ENCODE results near the gene RPL22. TPM values are rescaled to one million over a fixed set of nuclear protein-coding genes. Genes with fewer than 3 reads are reported as not detected.

RPL22 gene
- total and polyA plus RNA-seq, 2 of the 4 experiments (the other 2 are of a cell fraction): 26.2 to 131 TPM

- dilution Hi-C loops (cut with HindIII; ENCODE audit: low sequenced_read_pairs, unreplicated experiment): no loop called here
Observed at GRCh38 chr1:6168947-6169586, 30.3 kb downstream of the RPL22 start.

More at GRCh38 chr1:6168947-6169586, 30.3 kb downstream of the RPL22 start:
- no peak overlapping the region for H3K9ac ChIP-seq (ENCODE audit: low read depth, low read length)
- H3K18ac ChIP-seq (ENCODE audit: low read depth, low read length): no peak overlapping the region
- H3K9me3 ChIP-seq (ENCODE audit: control insufficient read depth, insufficient read depth, low read length): no peaks in the 10 kb centered on the region
- H2BK5ac ChIP-seq (ENCODE audit: low read depth, low read length, poor library complexity, severe bottlenecking): no peak overlapping the region
- H3K56ac ChIP-seq (ENCODE audit: extremely low read depth, insufficient read depth, low read length): no peak overlapping the region
- H3K4ac ChIP-seq (ENCODE audit: low read depth, low read length): no peak overlapping the region
- no peak overlapping the region for H3K14ac ChIP-seq (replicated peaks; ENCODE audit: low read depth, low read length)
- H3K4me3 ChIP-seq (ENCODE audit: insufficient read depth, low read depth, low read length): no peak overlapping the region
- H3K23ac ChIP-seq (ENCODE audit: low read depth, low read length): no peak overlapping the region
- no peak for DNase-seq
- ATAC-seq (ENCODE audit: low read depth): no peak
- intact Hi-C loops (cut with micrococcal nuclease): no loop called here
- BruUV-seq (replicated peaks): no TSS peak
- no peak overlapping the region for H4K5ac ChIP-seq (ENCODE audit: low read depth, low read length)
- H2BK15ac ChIP-seq (ENCODE audit: low read depth, low read length): no peak overlapping the region
- no peaks in the 10 kb centered on the region for H3K4me1 ChIP-seq (ENCODE audit: control insufficient read depth, insufficient read depth, low read length)
- H2BK120ac ChIP-seq (ENCODE audit: low read depth, low read length): no peak overlapping the region
- no peak overlapping the region for H2AK9ac ChIP-seq (replicated peaks; ENCODE audit: low read depth, low read length, poor library complexity)
- no peaks in the 10 kb centered on the region for H3K79me1 ChIP-seq (ENCODE audit: low read depth in 1 of 2, low read length in 2 of 2)
- no peaks in the 10 kb centered on the region for H4K20me1 ChIP-seq (ENCODE audit: insufficient read depth, low read length)
- in situ Hi-C loops (cut with MboI; ENCODE audit: low sequenced_read_pairs): no loop called here
- H2BK20ac ChIP-seq (ENCODE audit: low read depth, low read length): no peak overlapping the region
- TF ChIP-seq USF2 (IDR thresholded peaks at IDR 0.05; ENCODE audit: low read depth, low read length) (no peak), MXI1 (IDR thresholded peaks at IDR 0.05; ENCODE audit: borderline replicate concordance, low read depth, low read length) (no peak), MAZ (IDR thresholded peaks at IDR 0.05; ENCODE audit: borderline replicate concordance, low read depth, low read length) (no peak), CHD1 (IDR thresholded peaks at IDR 0.05; ENCODE audit: low read depth, low read length) (no peak), BHLHE40 (IDR thresholded peaks at IDR 0.05; ENCODE audit: low read depth, low read length) (no peak), FOS (IDR thresholded peaks at IDR 0.05; ENCODE audit: low read depth, low read length) (no peak), CTCF (conservative IDR thresholded peaks at IDR 0.05; ENCODE audit: low read depth, low read length) (no peak), POLR2A (IDR thresholded peaks at IDR 0.05; ENCODE audit: low read depth, low read length) (no peak), NFE2L2 (IDR thresholded peaks at IDR 0.05; ENCODE audit: low read depth, low read length) (no peak), RAD21 (IDR thresholded peaks at IDR 0.05; ENCODE audit: low read length) (no peak), RCOR1 (IDR thresholded peaks at IDR 0.05; ENCODE audit: insufficient replicate concordance, low read length) (no peak), CEBPB (IDR thresholded peaks at IDR 0.05; ENCODE audit: low read depth, low read length) (no peak), SMC3 (IDR thresholded peaks at IDR 0.05; ENCODE audit: low read depth, low read length) (no peak), MAFK (IDR thresholded peaks at IDR 0.05; ENCODE audit: low read depth, low read length) (no peak), ELK1 (IDR thresholded peaks at IDR 0.05; ENCODE audit: borderline replicate concordance, low read depth, low read length) (no peak), RFX5 (IDR thresholded peaks at IDR 0.05; ENCODE audit: low read depth, low read length) (no peak)
- H4K8ac ChIP-seq (ENCODE audit: low read depth in 2 of 2, low read length in 2 of 2): no peak overlapping the region
- no peak overlapping the region for H3K27ac ChIP-seq (ENCODE audit: insufficient read depth, low read length)
- H3K9me1 ChIP-seq (ENCODE audit: insufficient read depth, low read length): no peaks in the 10 kb centered on the region
- WGBS, 2 experiments (ENCODE audit: extremely low coverage in 2 of 2, insufficient read length in 1 of 2): 80% methylated on average over 4 of the region's 18 CpGs; no CpG with 5 or more reads in 1 of the 2 experiments
- no peak overlapping the region for H2AFZ ChIP-seq (replicated peaks; ENCODE audit: low read length, poor library complexity)
- POLR2A ChIA-PET (ENCODE audit: unreplicated experiment): no interaction called here
- H3K36me3 ChIP-seq (ENCODE audit: control insufficient read depth, insufficient read depth, low read length): no peaks in the 10 kb centered on the region
- no peak overlapping the region for H2AK5ac ChIP-seq (ENCODE audit: low read depth, low read length)
- H3K27me3 ChIP-seq (ENCODE audit: control insufficient read depth, insufficient read depth, low read length): peaks cover 33% of the 10 kb centered on the region; the same call in 1 of the 2 replicates
- H3K4me2 ChIP-seq (ENCODE audit: low read depth, low read length): no peak overlapping the region
- CTCF ChIA-PET: no interaction called here
- H4K91ac ChIP-seq (ENCODE audit: insufficient read depth, low read depth, low read length): no peak overlapping the region

All from IMR-90 (cell line).